Measurements from ENCODE around the gene INS. TPM values are rescaled to one million over a fixed set of nuclear protein-coding genes. Genes with fewer than 3 reads are reported as not detected.

INS gene
- total RNA-seq (not detected), total RNA-seq (0 reads per million in 2 donors)

DNA sequence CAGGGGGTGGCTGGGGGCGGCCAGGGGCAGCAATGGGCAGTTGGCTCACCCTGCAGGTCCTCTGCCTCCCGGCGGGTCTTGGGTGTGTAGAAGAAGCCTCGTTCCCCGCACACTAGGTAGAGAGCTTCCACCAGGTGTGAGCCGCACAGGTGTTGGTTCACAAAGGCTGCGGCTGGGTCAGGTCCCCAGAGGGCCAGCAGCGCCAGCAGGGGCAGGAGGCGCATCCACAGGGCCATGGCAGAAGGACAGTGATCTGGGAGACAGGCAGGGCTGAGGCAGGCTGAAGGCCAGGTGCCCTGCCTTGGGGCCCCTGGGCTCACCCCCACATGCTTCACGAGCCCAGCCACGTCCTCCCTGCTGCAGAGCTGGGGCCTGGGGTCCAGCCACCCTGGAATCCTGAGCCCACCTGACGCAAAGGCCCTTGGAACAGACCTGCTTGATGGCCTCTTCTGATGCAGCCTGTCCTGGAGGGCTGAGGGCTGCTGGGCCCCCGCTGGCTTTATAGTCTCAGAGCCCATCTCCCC is at the start of gene INS:
INS (minus strand) TSS at position 474 of the 524 bp plus-strand sequence; CDS start at position 236, 238 bp downstream.
- H3K36me3 Mint-ChIP-seq (ENCODE audit: low read depth) = no peaks in the 10 kb centered on the region
- no peak for ATAC-seq

DNA sequence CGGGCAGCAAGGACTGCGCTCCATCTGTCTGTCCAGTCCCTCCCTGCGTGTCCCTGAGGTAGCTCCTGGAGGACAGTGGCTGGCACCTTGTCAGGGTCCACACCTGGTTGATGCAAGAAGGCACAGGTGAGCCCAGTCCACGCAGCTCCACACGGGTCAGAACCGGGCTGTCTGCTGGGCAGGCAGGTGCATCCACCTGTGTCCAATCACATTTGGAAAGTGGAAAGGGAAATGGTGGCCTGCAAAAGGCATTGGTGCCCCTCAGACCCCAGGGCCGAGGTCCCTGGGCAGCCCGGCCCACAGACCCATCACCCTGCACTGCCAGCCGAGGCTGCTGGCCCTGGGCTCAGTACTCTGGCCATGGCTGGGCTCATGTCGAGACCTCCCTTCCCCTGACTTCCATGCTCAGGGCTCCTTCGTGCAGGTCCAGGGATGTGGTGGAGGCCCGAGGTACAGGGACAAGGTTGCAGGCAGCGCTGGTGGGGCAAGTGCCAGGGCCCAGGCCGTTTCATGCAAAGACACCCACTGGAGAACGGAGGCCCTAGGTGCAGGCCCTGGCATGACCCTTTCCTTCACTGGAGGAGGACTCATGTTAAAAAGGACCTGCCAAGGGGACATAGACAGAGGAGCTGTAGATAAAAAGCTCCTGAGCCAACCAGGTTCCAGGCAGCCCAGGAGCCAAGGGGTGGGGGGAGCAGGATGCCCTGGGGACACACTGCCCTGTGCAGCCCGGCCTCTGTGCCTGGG is 49.5 kb upstream of the INS start:
- H3K9me3 ChIP-seq (ENCODE audit: control insufficient read depth, low read length, poor library complexity, severe bottlenecking) = no peaks in the 10 kb centered on the region
- no peak overlapping the region for H3K27ac Mint-ChIP-seq
- peaks cover 2% of the 10 kb centered on the region for H3K36me3 Mint-ChIP-seq (ENCODE audit: low read depth)
- peaks cover 13% of the 10 kb centered on the region for H3K4me1 Mint-ChIP-seq
- DNase-seq (peak in 2 of 3 donors; percentile 1 to 3), ATAC-seq (no peak)
- H3K4me3 Mint-ChIP-seq = no peak overlapping the region
- H3K27me3 Mint-ChIP-seq = peaks cover 7% of the 10 kb centered on the region

More for the DNA sequence above, at the start of gene INS:
- H3K9me3 ChIP-seq (ENCODE audit: control insufficient read depth, low read length, poor library complexity, severe bottlenecking) = no peaks in the 10 kb centered on the region
- H3K4me1 Mint-ChIP-seq = no peaks in the 10 kb centered on the region
- H3K27ac Mint-ChIP-seq = no peak within 1 kb of the TSS
- no peak within 1 kb of the TSS for H3K4me3 Mint-ChIP-seq
- DNase-seq = no peak
- H3K27me3 Mint-ChIP-seq = no peaks in the 10 kb centered on the region

- Mint-ChIP-seq H3K4me1 (peaks cover 10% of the 10 kb centered on the region), H3K4me3 (no peak overlapping the region), H3K27me3 (peaks cover 7% of the 10 kb centered on the region), H3K27ac (no peak overlapping the region), H3K36me3 (ENCODE audit: low read depth) (peaks cover 2% of the 10 kb centered on the region)
- H3K9me3 ChIP-seq (ENCODE audit: control insufficient read depth, low read length, poor library complexity, severe bottlenecking) = no peaks in the 10 kb centered on the region
- peak in 2 of 3 donors; percentile 3 to 6 for DNase-seq
- ATAC-seq = no peak
Measured at GRCh38 chr11:2209900-2210321, 48.9 kb upstream of the INS start.

DNA sequence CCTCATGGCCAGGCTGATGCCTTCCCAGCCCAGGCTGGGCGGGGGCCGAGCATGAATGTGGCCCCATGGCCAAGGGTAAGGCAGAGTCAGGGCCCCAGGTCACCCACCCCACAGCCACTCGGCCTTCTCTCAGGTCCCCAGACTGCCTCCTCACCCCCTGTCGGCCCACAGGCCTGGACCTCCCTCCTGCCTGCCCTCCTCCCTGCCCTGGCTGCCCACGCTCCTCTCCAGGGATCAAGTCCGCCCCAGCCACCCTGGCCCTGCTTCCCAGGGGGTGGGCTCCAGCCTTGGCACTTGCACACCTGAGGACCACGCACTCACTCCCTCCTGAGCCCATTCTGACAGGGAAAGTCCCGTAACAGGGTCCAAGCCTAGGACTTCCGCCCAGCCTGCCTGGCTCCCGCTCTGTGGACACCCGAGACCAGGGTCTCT is 48.4 kb upstream of the INS start:
- DNase-seq = peak; percentile 3 to 7 (median 3)
- H3K4me1 Mint-ChIP-seq = peaks cover 9% of the 10 kb centered on the region
- no peak overlapping the region for H3K27ac Mint-ChIP-seq
- peaks cover 2% of the 10 kb centered on the region for H3K36me3 Mint-ChIP-seq (ENCODE audit: low read depth)
- ATAC-seq = no peak
- no peak overlapping the region for H3K4me3 Mint-ChIP-seq
- peaks cover 7% of the 10 kb centered on the region for H3K27me3 Mint-ChIP-seq
- no peaks in the 10 kb centered on the region for H3K9me3 ChIP-seq (ENCODE audit: control insufficient read depth, low read length, poor library complexity, severe bottlenecking)

DNA sequence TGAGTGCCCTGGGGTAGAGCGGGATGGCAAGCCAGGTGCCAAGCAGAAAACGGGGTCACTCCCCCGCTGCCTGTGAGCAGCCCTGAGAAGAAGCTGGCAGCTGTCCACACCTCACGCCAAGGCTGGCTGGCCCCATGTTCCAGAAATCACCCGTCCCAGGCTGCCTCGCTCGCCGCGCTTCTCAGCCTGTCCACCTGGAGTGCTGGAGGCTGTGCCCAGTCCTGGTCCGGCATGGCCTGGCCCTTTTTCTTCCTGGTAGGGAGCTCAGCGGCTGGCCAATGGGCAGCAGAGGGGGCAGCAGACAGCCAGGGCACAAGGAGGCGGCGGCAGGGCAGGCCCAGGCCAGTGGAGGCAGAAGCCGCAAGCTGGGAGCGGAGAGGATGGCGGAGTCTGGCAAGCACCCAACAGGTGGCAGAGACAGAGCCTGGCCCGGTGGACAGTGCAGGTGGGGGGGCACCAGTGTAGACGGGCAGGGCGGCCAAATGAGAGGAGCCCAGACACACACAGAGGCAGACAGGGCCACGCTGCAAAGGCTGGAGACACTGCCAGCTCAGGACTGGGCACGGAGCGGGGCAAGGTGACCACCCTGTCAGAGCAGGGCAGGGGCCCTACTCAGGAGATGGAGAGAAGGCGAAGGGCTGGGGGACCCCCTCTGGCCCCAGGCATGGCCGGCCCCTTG is 47.8 kb upstream of the INS start:
- no peak for ATAC-seq
- H3K4me3 Mint-ChIP-seq = no peak overlapping the region
- peaks cover 7% of the 10 kb centered on the region for H3K27me3 Mint-ChIP-seq
- H3K36me3 Mint-ChIP-seq (ENCODE audit: low read depth) = no peaks in the 10 kb centered on the region
- peak overlapping the region; percentile 34 for H3K27ac Mint-ChIP-seq
- H3K9me3 ChIP-seq (ENCODE audit: control insufficient read depth, low read length, poor library complexity, severe bottlenecking) = no peaks in the 10 kb centered on the region
- peak; percentile 3 to 7 (median 6) for DNase-seq
- peaks cover 3% of the 10 kb centered on the region for H3K4me1 Mint-ChIP-seq

DNA sequence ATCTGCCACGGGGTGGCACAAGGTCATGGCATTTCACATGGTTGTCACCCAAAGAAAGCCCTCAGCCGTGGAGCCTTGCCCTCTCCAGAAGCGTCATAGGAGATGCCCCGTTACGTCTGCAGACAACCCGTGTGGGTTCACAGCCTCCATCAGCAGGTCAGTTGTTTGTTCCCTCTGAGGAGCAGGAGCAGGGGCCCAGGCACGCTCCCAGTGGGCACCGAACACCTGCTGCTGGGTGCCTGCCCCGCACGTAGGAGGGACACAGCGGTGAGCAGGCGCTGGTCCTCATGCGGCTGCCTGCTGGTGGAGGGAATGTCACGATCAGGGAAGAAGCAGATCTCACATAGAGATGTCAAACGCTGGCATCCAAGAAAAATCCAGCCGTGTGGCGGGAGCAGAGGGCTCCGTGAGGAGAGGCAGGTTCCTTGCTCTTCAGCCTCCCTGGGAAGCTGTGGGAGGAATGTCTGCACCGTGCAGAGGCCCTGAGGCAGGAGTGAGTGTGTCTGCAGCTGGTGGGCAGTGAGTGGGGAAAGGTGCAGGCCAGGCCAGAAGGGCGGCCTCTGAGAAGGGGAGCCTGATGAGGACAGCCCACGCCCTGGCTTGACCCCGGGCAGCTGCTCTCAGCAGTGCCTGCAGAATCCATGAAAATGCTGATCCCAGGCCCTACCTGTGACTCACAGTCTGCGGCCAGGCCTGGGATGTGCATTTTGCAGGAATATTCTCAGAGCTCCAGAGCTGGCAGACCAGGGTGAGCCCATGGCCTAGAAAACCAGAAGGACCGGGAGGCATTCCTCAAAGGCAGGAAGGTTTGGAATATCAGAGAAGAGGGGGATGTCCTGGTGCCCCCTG is 47.0 kb upstream of the INS start:
- peak in 1 of 3 donors; percentile 4 for DNase-seq
- no peak for ATAC-seq
- Mint-ChIP-seq H3K4me1 (no peaks in the 10 kb centered on the region), H3K4me3 (no peak overlapping the region), H3K36me3 (ENCODE audit: low read depth) (no peaks in the 10 kb centered on the region), H3K27ac (peak overlapping the region; percentile 34), H3K27me3 (peaks cover 7% of the 10 kb centered on the region)
- H3K9me3 ChIP-seq (ENCODE audit: control insufficient read depth, low read length, poor library complexity, severe bottlenecking) = no peaks in the 10 kb centered on the region

DNA sequence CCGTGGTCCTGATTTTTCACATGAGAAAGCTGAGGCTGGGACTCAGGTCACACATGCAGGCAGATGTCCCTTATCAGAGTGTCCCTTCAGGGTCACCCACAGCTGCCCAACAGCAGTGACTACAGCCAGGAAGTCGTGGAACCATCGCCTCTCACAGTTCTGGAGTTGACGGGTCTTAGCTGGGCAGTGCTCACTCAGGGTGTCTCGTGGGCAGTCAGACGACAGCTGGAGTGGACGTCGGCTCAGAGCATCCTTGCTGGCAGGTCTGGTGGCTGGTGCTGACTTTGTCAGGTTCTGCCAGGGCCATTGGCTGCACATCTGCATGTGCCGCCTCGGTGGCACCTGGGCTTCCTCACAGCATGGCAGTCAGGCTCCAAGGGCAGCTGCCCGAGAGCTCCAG is 46.2 kb upstream of the INS start:
- Mint-ChIP-seq H3K36me3 (ENCODE audit: low read depth) (no peaks in the 10 kb centered on the region), H3K27ac (no peak overlapping the region), H3K4me3 (no peak overlapping the region), H3K27me3 (peaks cover 7% of the 10 kb centered on the region), H3K4me1 (no peaks in the 10 kb centered on the region)
- no peaks in the 10 kb centered on the region for H3K9me3 ChIP-seq (ENCODE audit: control insufficient read depth, low read length, poor library complexity, severe bottlenecking)
- DNase-seq = peak in 2 of 3 donors; percentile 3 to 6
- no peak for ATAC-seq

DNA sequence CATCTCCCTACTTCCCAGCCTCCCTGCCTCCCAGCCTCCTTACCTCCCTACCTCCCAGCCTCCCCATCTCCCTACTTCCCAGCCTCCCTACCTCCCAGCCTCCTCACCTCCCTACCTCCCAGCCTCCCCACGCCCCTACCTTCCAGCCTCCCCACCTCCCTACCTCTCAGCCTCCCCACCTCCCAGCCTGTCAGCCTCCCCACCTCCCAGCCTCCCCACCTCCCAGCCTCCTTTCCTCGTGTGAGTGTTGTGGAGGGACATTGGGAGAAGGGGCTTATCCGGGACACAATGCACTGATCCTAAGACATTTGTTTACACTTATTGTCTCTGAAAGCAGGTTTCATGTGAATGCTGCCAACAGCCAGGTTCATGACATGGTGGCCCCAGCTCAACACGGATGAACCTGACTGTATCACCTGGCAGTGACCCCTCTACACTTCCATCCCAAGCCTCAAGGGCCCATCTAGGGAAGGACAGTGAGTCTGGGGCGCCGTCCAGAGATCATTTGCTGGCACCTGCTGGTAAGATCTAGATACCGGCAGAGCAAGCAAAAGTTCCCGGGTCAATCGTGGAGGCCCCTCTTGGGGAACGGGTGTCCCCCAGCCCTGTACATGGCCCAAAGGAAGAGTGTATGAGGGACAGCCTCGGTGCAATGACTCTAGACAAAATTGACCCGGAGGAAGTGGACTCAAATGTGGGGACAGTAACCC is 45.1 kb upstream of the INS start:
- Mint-ChIP-seq H3K36me3 (ENCODE audit: low read depth) (no peaks in the 10 kb centered on the region), H3K4me3 (no peak overlapping the region), H3K27ac (no peak overlapping the region), H3K4me1 (no peaks in the 10 kb centered on the region), H3K27me3 (peaks cover 7% of the 10 kb centered on the region)
- H3K9me3 ChIP-seq (ENCODE audit: control insufficient read depth, low read length, poor library complexity, severe bottlenecking) = no peaks in the 10 kb centered on the region
- no peak for ATAC-seq
- peak in 2 of 3 donors; percentile 1 to 2 for DNase-seq

GRCh38 chr11:2205214-2205720 is 44.3 kb upstream of the INS start:
- Mint-ChIP-seq H3K27me3 (peaks cover 7% of the 10 kb centered on the region), H3K27ac (no peak overlapping the region), H3K4me1 (no peaks in the 10 kb centered on the region), H3K4me3 (no peak overlapping the region), H3K36me3 (ENCODE audit: low read depth) (no peaks in the 10 kb centered on the region)
- peak in 1 of 3 donors; percentile 3 for DNase-seq
- no peaks in the 10 kb centered on the region for H3K9me3 ChIP-seq (ENCODE audit: control insufficient read depth, low read length, poor library complexity, severe bottlenecking)
- no peak for ATAC-seq

DNA sequence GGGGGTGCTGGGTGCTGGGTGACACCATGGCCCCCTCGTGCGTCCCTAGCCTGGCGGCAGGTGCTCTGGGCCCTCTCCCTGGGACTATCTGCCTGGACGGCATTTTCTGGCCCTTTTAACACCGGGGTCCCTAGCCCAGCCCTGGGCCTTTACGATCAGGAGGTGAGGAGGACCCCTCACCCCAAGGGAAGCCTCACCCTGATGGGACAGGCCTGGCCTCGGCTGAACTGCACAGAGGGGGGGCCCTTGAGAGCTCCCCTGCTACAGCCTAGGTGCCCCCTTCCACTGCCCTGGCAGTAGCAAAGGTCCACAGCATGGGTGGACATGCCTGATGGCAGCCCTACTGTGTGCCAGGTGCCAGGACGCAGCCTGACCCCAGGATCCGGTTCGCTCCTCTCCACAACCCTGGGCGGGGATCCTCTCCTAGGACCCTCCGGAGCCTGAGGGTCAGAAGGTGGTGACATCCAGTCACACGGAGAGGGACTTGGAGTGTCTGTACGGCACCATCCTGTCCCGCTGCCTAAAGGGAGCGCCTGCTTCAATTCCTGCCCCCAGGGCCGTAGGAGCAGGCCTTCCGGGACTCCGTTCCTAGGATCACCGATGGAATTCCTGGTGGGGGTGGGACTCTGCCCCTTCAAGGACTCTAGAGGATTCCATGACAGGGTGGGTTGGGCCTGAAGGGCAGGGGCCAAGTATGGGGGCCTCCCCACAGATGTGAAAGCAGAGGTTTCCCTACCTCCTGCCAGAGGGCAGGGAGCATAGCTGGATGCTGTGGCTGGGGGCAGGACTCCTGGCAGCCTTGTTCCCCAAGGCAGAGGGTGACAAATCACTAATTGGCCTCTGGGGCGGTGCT is 43.6 kb upstream of the INS start:
- H3K9me3 ChIP-seq (ENCODE audit: control insufficient read depth, low read length, poor library complexity, severe bottlenecking) = no peaks in the 10 kb centered on the region
- H3K36me3 Mint-ChIP-seq (ENCODE audit: low read depth) = no peaks in the 10 kb centered on the region
- no peak overlapping the region for H3K27ac Mint-ChIP-seq
- no peaks in the 10 kb centered on the region for H3K4me1 Mint-ChIP-seq
- peak; percentile 1 to 5 (median 3) for DNase-seq
- no peak overlapping the region for H3K4me3 Mint-ChIP-seq
- ATAC-seq = no peak
- H3K27me3 Mint-ChIP-seq = peaks cover 7% of the 10 kb centered on the region

GRCh38 chr11:2203440-2204259 is 42.6 kb upstream of the INS start:
- no peaks in the 10 kb centered on the region for H3K4me1 Mint-ChIP-seq
- H3K4me3 Mint-ChIP-seq = no peak overlapping the region
- DNase-seq = peak in 2 of 3 donors; percentile 6 to 8
- H3K36me3 Mint-ChIP-seq (ENCODE audit: low read depth) = no peaks in the 10 kb centered on the region
- no peak for ATAC-seq
- H3K27me3 Mint-ChIP-seq = peaks cover 7% of the 10 kb centered on the region
- H3K27ac Mint-ChIP-seq = no peak overlapping the region
- H3K9me3 ChIP-seq (ENCODE audit: control insufficient read depth, low read length, poor library complexity, severe bottlenecking) = no peaks in the 10 kb centered on the region
